KMS-11 (cell line): ENCODE data around the gene KDM3A.

ENCODE experiments used
- H2AFZ ChIP-seq: fragments of 200-600 bp; sonication (generic); 2 replicates; pipeline ENCODE4 v1.6.1; 2016; ENCODE audit warnings: antibody characterized with exemption, mixed run types, low read depth
- H3K27ac ChIP-seq: fragments of 200-600 bp; sonication (generic); 2 replicates; pipeline ENCODE4 v1.6.1; 2016; ENCODE audit warnings: mild to moderate bottlenecking, mixed run types
- H3K27me3 ChIP-seq: fragments of 200-600 bp; sonication (generic); 2 replicates; pipeline ENCODE4 v1.6.1; 2017; ENCODE audit warnings: mild to moderate bottlenecking, low read depth, mixed run types, moderate library complexity; ENCODE audit not compliant: insufficient read depth
- H3K36me3 ChIP-seq: fragments of 200-600 bp; sonication (generic); 2 replicates; pipeline ENCODE4 v1.6.1; 2017; ENCODE audit warnings: mild to moderate bottlenecking, mixed run types; ENCODE audit not compliant: insufficient read depth
- H3K4me1 ChIP-seq: fragments of 200-600 bp; sonication (generic); 2 replicates; pipeline ENCODE4 v1.6.1; 2016; ENCODE audit warnings: mild to moderate bottlenecking, low read depth, mixed run types; ENCODE audit not compliant: poor library complexity, severe bottlenecking
- H3K4me2 ChIP-seq: fragments of 200-600 bp; sonication (generic); 2 replicates; pipeline ENCODE4 v1.7.0; 2016; ENCODE audit warnings: mild to moderate bottlenecking, mixed run types
- H3K4me3 ChIP-seq: fragments of 200-600 bp; sonication (generic); IDR thresholded peaks from 2 replicates; pipeline ENCODE4 v1.6.1; 2017; ENCODE audit warnings: low read depth, low read length, mixed read lengths; ENCODE audit not compliant: insufficient read depth
- H3K79me2 ChIP-seq: fragments of 200-600 bp; sonication (generic); 2 replicates; pipeline ENCODE4 v1.6.1; 2016; ENCODE audit warnings: low read depth, mixed run types; ENCODE audit not compliant: insufficient read depth
- H3K9ac ChIP-seq: fragments of 200-600 bp; sonication (generic); 2 replicates; pipeline ENCODE4 v1.6.1; 2016; ENCODE audit warnings: mild to moderate bottlenecking, mixed run types
- H4K20me1 ChIP-seq: fragments of 200-600 bp; sonication (generic); 2 replicates; pipeline ENCODE4 v1.6.1; 2016; ENCODE audit warnings: mild to moderate bottlenecking, mixed run types; ENCODE audit not compliant: insufficient read depth
- CTCF ChIP-seq: fragments of 200-600 bp; sonication (generic); conservative IDR thresholded peaks from 2 replicates; pipeline ENCODE4 v1.6.1; 2017; ENCODE audit warnings: low read depth, mild to moderate bottlenecking, antibody characterized with exemption, low read length, moderate library complexity, mixed read lengths

The KDM3A gene

GRCh38 chr2:86487062-86487461 lies 45.9 kb downstream of the KDM3A start:
- no peak for TF ChIP-seq CTCF
- no peak overlapping the region for H3K9ac ChIP-seq
- no peak overlapping the region for H3K4me3 ChIP-seq
- H3K79me2 ChIP-seq, result no peaks in the 10 kb centered on the region
- H3K27me3 ChIP-seq, result no peaks in the 10 kb centered on the region
- no peak overlapping the region for H3K4me2 ChIP-seq
- no peaks in the 10 kb centered on the region for H3K4me1 ChIP-seq
- H2AFZ ChIP-seq, result no peak overlapping the region
- no peaks in the 10 kb centered on the region for H4K20me1 ChIP-seq
- peaks cover 10% of the 10 kb centered on the region; the same call in 1 of the 2 replicates for H3K36me3 ChIP-seq
- H3K27ac ChIP-seq, result no peak overlapping the region

GRCh38 chr2:86488561-86489250 lies 47.5 kb downstream of the KDM3A start:
- Histone ChIP-seq H4K20me1 (no peaks in the 10 kb centered on the region), H3K79me2 (no peaks in the 10 kb centered on the region), H3K4me3 (no peak overlapping the region), H3K27me3 (no peaks in the 10 kb centered on the region), H3K27ac (no peak overlapping the region), H3K4me2 (no peak overlapping the region), H3K36me3 (peaks cover 17% of the 10 kb centered on the region; the same call in 1 of the 2 replicates), H2AFZ (no peak overlapping the region), H3K9ac (no peak overlapping the region), H3K4me1 (no peaks in the 10 kb centered on the region)
- no peak for TF ChIP-seq CTCF

DNA sequence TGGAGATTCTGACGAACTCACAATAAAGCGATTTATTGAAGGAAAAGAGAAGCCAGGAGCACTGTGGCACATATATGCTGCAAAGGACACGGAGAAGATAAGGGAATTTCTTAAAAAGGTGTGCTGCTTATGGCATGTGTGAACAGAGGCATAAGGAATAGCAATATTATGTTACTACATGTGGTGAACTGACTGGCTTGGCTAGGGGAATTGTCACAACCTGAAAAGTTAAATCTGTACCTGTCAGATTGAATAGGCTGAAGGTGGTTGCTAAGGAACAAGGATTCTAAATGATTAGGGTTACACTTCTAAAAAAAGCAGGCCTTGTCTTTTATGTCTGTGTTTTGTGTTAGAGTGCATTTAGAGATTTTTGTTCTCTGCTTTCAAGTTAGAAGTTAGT lies 48.4 kb downstream of the KDM3A start:
- TF ChIP-seq CTCF, result no peak
- no peak overlapping the region for H3K4me3 ChIP-seq
- H3K36me3 ChIP-seq, result peaks cover 17% of the 10 kb centered on the region; the same call in 1 of the 2 replicates
- H3K9ac ChIP-seq, result no peak overlapping the region
- H2AFZ ChIP-seq, result no peak overlapping the region
- H3K79me2 ChIP-seq, result no peaks in the 10 kb centered on the region
- H3K4me2 ChIP-seq, result no peak overlapping the region
- H3K4me1 ChIP-seq, result no peaks in the 10 kb centered on the region
- no peaks in the 10 kb centered on the region for H3K27me3 ChIP-seq
- H3K27ac ChIP-seq, result no peak overlapping the region
- H4K20me1 ChIP-seq, result no peaks in the 10 kb centered on the region

- H3K27me3 ChIP-seq, result no peaks in the 10 kb centered on the region
- H4K20me1 ChIP-seq, result no peaks in the 10 kb centered on the region
- no peaks in the 10 kb centered on the region for H3K79me2 ChIP-seq
- no peak overlapping the region for H2AFZ ChIP-seq
- TF ChIP-seq CTCF, result no peak
- no peak overlapping the region for H3K9ac ChIP-seq
- no peak overlapping the region for H3K4me2 ChIP-seq
- H3K27ac ChIP-seq, result no peak overlapping the region
- H3K36me3 ChIP-seq, result peaks cover 17% of the 10 kb centered on the region; the same call in 1 of the 2 replicates
- no peaks in the 10 kb centered on the region for H3K4me1 ChIP-seq
- H3K4me3 ChIP-seq, result no peak overlapping the region
These were observed 49.1 kb downstream of the KDM3A start for GRCh38 chr2:86490245-86490644.
